ENCODE results near the gene KRT39.

- TF ChIP-seq CTCF (IDR thresholded peaks at IDR 0.05) (no peak), POLR2A (IDR thresholded peaks at IDR 0.05) (no peak), POLR2AphosphoS5 (IDR thresholded peaks at IDR 0.05) (no peak)
Observed at GRCh38 chr17:41010441-41010840, 43.7 kb upstream of the KRT39 start.
